ENCODE data around the gene ADGRE3. TPM values are rescaled to one million over a fixed set of nuclear protein-coding genes. Genes with fewer than 3 reads are reported as not detected.

Gene ADGRE3
- polyA plus RNA-seq, 1 donor (not counting 4 experiments of a cell fraction or from before 2014, with no cell fraction given), result not detected

DNA sequence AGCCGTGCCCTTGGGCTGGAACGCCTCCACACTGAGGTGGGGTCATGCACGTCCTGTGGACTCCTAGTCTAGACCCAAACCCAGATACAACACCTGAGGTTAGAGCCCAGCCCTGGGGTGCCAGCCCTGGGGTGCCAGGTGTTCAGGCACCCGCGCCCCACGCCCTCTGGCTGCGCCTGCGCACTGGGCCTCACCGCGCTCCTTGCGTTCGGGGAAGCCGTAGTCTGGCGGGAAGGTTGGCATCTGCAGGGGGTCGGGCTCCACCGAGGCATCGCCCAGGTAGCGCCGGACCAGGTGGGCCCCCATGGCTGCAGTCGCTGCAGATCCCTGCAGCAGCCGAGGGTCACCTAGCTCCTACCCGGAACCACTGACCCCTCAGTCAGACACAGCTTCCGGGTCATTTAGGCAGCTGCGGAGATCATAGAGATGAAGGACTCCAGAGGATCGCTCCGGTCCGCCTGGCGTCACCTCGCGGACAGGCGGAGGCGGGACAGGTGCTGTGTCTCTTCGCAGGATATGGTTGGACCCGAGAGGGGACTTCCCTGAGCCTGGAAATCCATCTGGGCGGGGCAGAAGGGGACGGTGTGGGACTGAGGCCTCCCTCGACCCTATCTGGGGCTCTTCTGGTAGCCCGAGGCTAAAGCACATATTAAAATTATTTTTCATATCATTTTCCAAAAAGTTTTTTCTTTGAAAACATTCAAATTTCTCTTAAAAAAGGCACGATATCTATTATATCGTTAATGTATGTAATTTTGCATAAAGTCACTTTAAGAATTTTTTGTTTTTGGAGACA lies 102.8 kb downstream of the ADGRE3 start, which contains the start of gene NDUFB7:
Gene NDUFB7, minus strand, starts transcription at position 372 of the 796 bp plus-strand sequence. Its CDS starts 66 bp downstream, at position 306.
- DNase-seq (ENCODE audit: low read depth, low spot score) (peak; percentile 63), FAIRE-seq (peak; percentile 49)
- TF ChIP-seq, protein P1, sequence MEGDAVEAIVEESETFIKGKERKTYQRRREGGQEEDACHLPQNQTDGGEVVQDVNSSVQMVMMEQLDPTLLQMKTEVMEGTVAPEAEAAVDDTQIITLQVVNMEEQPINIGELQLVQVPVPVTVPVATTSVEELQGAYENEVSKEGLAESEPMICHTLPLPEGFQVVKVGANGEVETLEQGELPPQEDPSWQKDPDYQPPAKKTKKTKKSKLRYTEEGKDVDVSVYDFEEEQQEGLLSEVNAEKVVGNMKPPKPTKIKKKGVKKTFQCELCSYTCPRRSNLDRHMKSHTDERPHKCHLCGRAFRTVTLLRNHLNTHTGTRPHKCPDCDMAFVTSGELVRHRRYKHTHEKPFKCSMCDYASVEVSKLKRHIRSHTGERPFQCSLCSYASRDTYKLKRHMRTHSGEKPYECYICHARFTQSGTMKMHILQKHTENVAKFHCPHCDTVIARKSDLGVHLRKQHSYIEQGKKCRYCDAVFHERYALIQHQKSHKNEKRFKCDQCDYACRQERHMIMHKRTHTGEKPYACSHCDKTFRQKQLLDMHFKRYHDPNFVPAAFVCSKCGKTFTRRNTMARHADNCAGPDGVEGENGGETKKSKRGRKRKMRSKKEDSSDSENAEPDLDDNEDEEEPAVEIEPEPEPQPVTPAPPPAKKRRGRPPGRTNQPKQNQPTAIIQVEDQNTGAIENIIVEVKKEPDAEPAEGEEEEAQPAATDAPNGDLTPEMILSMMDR (optimal IDR thresholded peaks at IDR 0.05 in 1 of 3, IDR thresholded peaks at IDR 0.05 in 1 of 3, conservative IDR thresholded peaks at IDR 0.05 in 1 of 3; ENCODE audit: extremely low read depth in 1 of 3, insufficient read depth in 2 of 3, low read length in 3 of 3), result peak; percentile 79 to 97 (median 88)
- no peak for TF ChIP-seq EZH2 (IDR thresholded peaks at IDR 0.05; ENCODE audit: low read length)
- H3K27me3 ChIP-seq (ENCODE audit: control insufficient read depth, extremely low read depth, insufficient read depth, low read length), result no peaks in the 10 kb centered on the region
- peak within 1 kb of the TSS; percentile 78 for H3K27ac ChIP-seq (ENCODE audit: control insufficient read depth, insufficient read depth, low read length)
- peaks cover 2 to 4% of the 10 kb centered on the region in 2 experiments for H3K36me3 ChIP-seq (ENCODE audit: control insufficient read depth in 2 of 2, extremely low read depth in 1 of 2, insufficient read depth in 2 of 2, low read length in 2 of 2)
- H3K4me2 ChIP-seq (ENCODE audit: control insufficient read depth, extremely low read depth, insufficient read depth, low read depth, low read length), result peak within 1 kb of the TSS; percentile 97
- H3K9me1 ChIP-seq (ENCODE audit: control insufficient read depth, extremely low read depth, insufficient read depth, low read length), result no peaks in the 10 kb centered on the region
- H3K4me3 ChIP-seq (ENCODE audit: control insufficient read depth in 2 of 3, extremely low read depth in 1 of 3, insufficient read depth in 2 of 3, low read depth in 1 of 3, low read length in 3 of 3), result peak within 1 kb of the TSS; percentile 98 to 100 (median 99)
- peak within 1 kb of the TSS; percentile 97 for H2AFZ ChIP-seq (ENCODE audit: control insufficient read depth, low read length)
- dilution Hi-C loops (cut with MboI; ENCODE audit: extremely low pct_ligation_motif_present, low sequenced_read_pairs), result no loop called here
- peaks cover 37% of the 10 kb centered on the region for H3K79me2 ChIP-seq (ENCODE audit: control insufficient read depth, insufficient read depth, low read length)
- H4K20me1 ChIP-seq (ENCODE audit: control insufficient read depth, extremely low read depth, insufficient read depth, low read length), result no peaks in the 10 kb centered on the region
- peaks cover 12% of the 10 kb centered on the region for H3K4me1 ChIP-seq (ENCODE audit: control insufficient read depth, extremely low read depth, insufficient read depth, low read length)
- peak within 1 kb of the TSS; percentile 96 for H3K9ac ChIP-seq (ENCODE audit: control insufficient read depth, extremely low read depth, insufficient read depth, low read length)
- no peaks in the 10 kb centered on the region for H3K9me3 ChIP-seq (ENCODE audit: control insufficient read depth, low read depth, low read length)

- no peaks in the 10 kb centered on the region for H3K9me1 ChIP-seq (ENCODE audit: control insufficient read depth, extremely low read depth, insufficient read depth, low read length)
- H4K20me1 ChIP-seq (ENCODE audit: control insufficient read depth, extremely low read depth, insufficient read depth, low read length), result no peaks in the 10 kb centered on the region
- no peak for TF ChIP-seq EZH2 (IDR thresholded peaks at IDR 0.05; ENCODE audit: low read length)
- TF ChIP-seq, protein P1 (optimal IDR thresholded peaks at IDR 0.05 in 1 of 3, IDR thresholded peaks at IDR 0.05 in 1 of 3, conservative IDR thresholded peaks at IDR 0.05 in 1 of 3; ENCODE audit: extremely low read depth in 1 of 3, insufficient read depth in 2 of 3, low read length in 3 of 3), result no peak
- no peaks in the 10 kb centered on the region for H3K9me3 ChIP-seq (ENCODE audit: control insufficient read depth, low read depth, low read length)
- H3K36me3 ChIP-seq (ENCODE audit: control insufficient read depth in 2 of 2, extremely low read depth in 1 of 2, insufficient read depth in 2 of 2, low read length in 2 of 2), result peaks cover 4% of the 10 kb centered on the region in 2 experiments
- H3K27ac ChIP-seq (ENCODE audit: control insufficient read depth, insufficient read depth, low read length), result peak overlapping the region; percentile 78
- peaks cover 37% of the 10 kb centered on the region for H3K79me2 ChIP-seq (ENCODE audit: control insufficient read depth, insufficient read depth, low read length)
- DNase-seq (ENCODE audit: low read depth, low spot score) (no peak), FAIRE-seq (no peak)
- peak overlapping the region; percentile 97 for H3K4me2 ChIP-seq (ENCODE audit: control insufficient read depth, extremely low read depth, insufficient read depth, low read depth, low read length)
- H3K4me1 ChIP-seq (ENCODE audit: control insufficient read depth, extremely low read depth, insufficient read depth, low read length), result peaks cover 12% of the 10 kb centered on the region
- peak overlapping the region; percentile 96 for H3K9ac ChIP-seq (ENCODE audit: control insufficient read depth, extremely low read depth, insufficient read depth, low read length)
- H3K4me3 ChIP-seq (ENCODE audit: control insufficient read depth in 2 of 3, extremely low read depth in 1 of 3, insufficient read depth in 2 of 3, low read depth in 1 of 3, low read length in 3 of 3), result peak overlapping the region; percentile 98 to 100 (median 99)
- dilution Hi-C loops (cut with MboI; ENCODE audit: extremely low pct_ligation_motif_present, low sequenced_read_pairs), result no loop called here
- no peaks in the 10 kb centered on the region for H3K27me3 ChIP-seq (ENCODE audit: control insufficient read depth, extremely low read depth, insufficient read depth, low read length)
- peak overlapping the region; percentile 97 for H2AFZ ChIP-seq (ENCODE audit: control insufficient read depth, low read length)
These were observed 103.6 kb downstream of the ADGRE3 start for GRCh38 chr19:14570864-14571527.

Small RNA genes within 50 kb of the gene (small RNA-seq; reads per million reads assigned to genes)
- gene AC022149.2 (ENCODE audit: insufficient read length in 3 of 3, low read depth in 3 of 3, low replicate concordance in 1 of 3), result 0 reads per million in 3 experiments
- 0 reads per million in 3 experiments for gene RN7SL842P (ENCODE audit: insufficient read length in 3 of 3, low read depth in 3 of 3, low replicate concordance in 1 of 3)

Other genes with a start within 250 kb of the ADGRE3 start
- gene PKN1, start 241.5 kb downstream of the ADGRE3 start, polyA plus RNA-seq, result 0.62 to 1.1 TPM (median 0.79 TPM) in 3 replicates
- gene PTGER1, start 199.5 kb downstream of the ADGRE3 start, polyA plus RNA-seq, result 0.05 TPM in 1 of 3 replicates, not detected in the others
- 147 to 254 TPM (median 166 TPM) in 3 replicates for gene GIPC1, start 178.7 kb downstream of the ADGRE3 start, polyA plus RNA-seq
- 249 to 290 TPM (median 265 TPM) in 3 replicates for gene DNAJB1, start 156.4 kb downstream of the ADGRE3 start, polyA plus RNA-seq
- gene TECR, start 145.2 kb downstream of the ADGRE3 start, polyA plus RNA-seq, result 79.7 to 169 TPM (median 92.3 TPM) in 3 replicates
- gene NDUFB7, start 102.8 kb downstream of the ADGRE3 start, polyA plus RNA-seq, result 122 to 267 TPM (median 146 TPM) in 3 replicates
- 0.04 TPM in 1 of 3 replicates, not detected in the others for gene CLEC17A, start 91.8 kb downstream of the ADGRE3 start, polyA plus RNA-seq
- gene ZNF333, start 15.2 kb upstream of the ADGRE3 start, polyA plus RNA-seq, result 2.1 to 4.2 TPM (median 3.6 TPM) in 3 replicates
- gene ADGRE2, start 103.7 kb upstream of the ADGRE3 start, polyA plus RNA-seq, result 4.1 to 5.3 TPM (median 4.2 TPM) in 3 replicates
- gene OR7A5, start 160.3 kb upstream of the ADGRE3 start, polyA plus RNA-seq, result 0.01 to 0.13 TPM in 2 of 3 replicates, not detected in the other
- gene OR7C1, start 160.3 kb upstream of the ADGRE3 start, polyA plus RNA-seq, result 0.03 to 0.09 TPM (median 0.06 TPM) in 3 replicates
- not detected in 3 replicates for gene OR7A10, start 174.1 kb upstream of the ADGRE3 start, polyA plus RNA-seq
- not detected in 3 replicates for gene OR7A17, start 211.3 kb upstream of the ADGRE3 start, polyA plus RNA-seq

Data from keratinocyte (primary cell).